Measurements from ENCODE around the gene C1orf174.

C1orf174 gene

GRCh38 chr1:3894626-3895278 lies 5.3 kb downstream of the C1orf174 start:
- no peaks in the 10 kb centered on the region for H3K4me1 ChIP-seq (ENCODE audit: control insufficient read depth, insufficient read depth, low read length)
- no peaks in the 10 kb centered on the region for H3K27me3 ChIP-seq (ENCODE audit: control insufficient read depth, insufficient read depth, low read length)
- no peak overlapping the region for H3K27ac ChIP-seq (ENCODE audit: low read depth, low read length)
- peaks cover 14% of the 10 kb centered on the region for H3K36me3 ChIP-seq (ENCODE audit: control insufficient read depth, insufficient read depth, low read length)
- no peak overlapping the region for H3K4me3 ChIP-seq (ENCODE audit: low read length)
- H3K9ac ChIP-seq (ENCODE audit: low read length), result no peak overlapping the region

GRCh38 chr1:3893190-3893589 lies 6.9 kb downstream of the C1orf174 start:
- Histone ChIP-seq H3K36me3 (ENCODE audit: control insufficient read depth, insufficient read depth, low read length) (peaks cover 16% of the 10 kb centered on the region), H3K27ac (ENCODE audit: low read depth, low read length) (no peak overlapping the region), H3K4me3 (ENCODE audit: low read length) (no peak overlapping the region), H3K9ac (ENCODE audit: low read length) (no peak overlapping the region), H3K27me3 (ENCODE audit: control insufficient read depth, insufficient read depth, low read length) (no peaks in the 10 kb centered on the region), H3K4me1 (ENCODE audit: control insufficient read depth, insufficient read depth, low read length) (no peaks in the 10 kb centered on the region)

- H3K4me3 ChIP-seq (ENCODE audit: low read length), result no peak overlapping the region
- no peak overlapping the region for H3K27ac ChIP-seq (ENCODE audit: low read depth, low read length)
- peaks cover 16% of the 10 kb centered on the region for H3K36me3 ChIP-seq (ENCODE audit: control insufficient read depth, insufficient read depth, low read length)
- no peaks in the 10 kb centered on the region for H3K4me1 ChIP-seq (ENCODE audit: control insufficient read depth, insufficient read depth, low read length)
- H3K9ac ChIP-seq (ENCODE audit: low read length), result no peak overlapping the region
- no peaks in the 10 kb centered on the region for H3K27me3 ChIP-seq (ENCODE audit: control insufficient read depth, insufficient read depth, low read length)
Observed at GRCh38 chr1:3892748-3893147, 7.3 kb downstream of the C1orf174 start.

GRCh38 chr1:3891329-3891865 lies 8.7 kb downstream of the C1orf174 start:
- H3K36me3 ChIP-seq (ENCODE audit: control insufficient read depth, insufficient read depth, low read length), result peaks cover 22% of the 10 kb centered on the region
- no peak overlapping the region for H3K9ac ChIP-seq (ENCODE audit: low read length)
- no peaks in the 10 kb centered on the region for H3K27me3 ChIP-seq (ENCODE audit: control insufficient read depth, insufficient read depth, low read length)
- H3K4me1 ChIP-seq (ENCODE audit: control insufficient read depth, insufficient read depth, low read length), result no peaks in the 10 kb centered on the region
- no peak overlapping the region for H3K27ac ChIP-seq (ENCODE audit: low read depth, low read length)
- no peak overlapping the region for H3K4me3 ChIP-seq (ENCODE audit: low read length)

GRCh38 chr1:3890389-3891328 lies 9.4 kb downstream of the C1orf174 start:
- peaks cover 27% of the 10 kb centered on the region for H3K36me3 ChIP-seq (ENCODE audit: control insufficient read depth, insufficient read depth, low read length)
- H3K9ac ChIP-seq (ENCODE audit: low read length), result no peak overlapping the region

GRCh38 chr1:3889936-3890335 lies 10.1 kb downstream of the C1orf174 start:
- no peaks in the 10 kb centered on the region for H3K4me1 ChIP-seq (ENCODE audit: control insufficient read depth, insufficient read depth, low read length)
- H3K9ac ChIP-seq (ENCODE audit: low read length), result no peak overlapping the region
- H3K27ac ChIP-seq (ENCODE audit: low read depth, low read length), result no peak overlapping the region
- no peak overlapping the region for H3K4me3 ChIP-seq (ENCODE audit: low read length)
- H3K36me3 ChIP-seq (ENCODE audit: control insufficient read depth, insufficient read depth, low read length), result peaks cover 27% of the 10 kb centered on the region
- no peaks in the 10 kb centered on the region for H3K27me3 ChIP-seq (ENCODE audit: control insufficient read depth, insufficient read depth, low read length)

More at GRCh38 chr1:3890389-3891328, 9.4 kb downstream of the C1orf174 start:
- Histone ChIP-seq H3K4me1 (ENCODE audit: control insufficient read depth, insufficient read depth, low read length) (no peaks in the 10 kb centered on the region), H3K4me3 (ENCODE audit: low read length) (no peak overlapping the region), H3K27me3 (ENCODE audit: control insufficient read depth, insufficient read depth, low read length) (no peaks in the 10 kb centered on the region), H3K27ac (ENCODE audit: low read depth, low read length) (no peak overlapping the region)

- Histone ChIP-seq H3K27me3 (ENCODE audit: control insufficient read depth, insufficient read depth, low read length) (no peaks in the 10 kb centered on the region), H3K9ac (ENCODE audit: low read length) (no peak overlapping the region), H3K4me3 (ENCODE audit: low read length) (no peak overlapping the region), H3K27ac (ENCODE audit: low read depth, low read length) (no peak overlapping the region), H3K4me1 (ENCODE audit: control insufficient read depth, insufficient read depth, low read length) (no peaks in the 10 kb centered on the region), H3K36me3 (ENCODE audit: control insufficient read depth, insufficient read depth, low read length) (peaks cover 27% of the 10 kb centered on the region)
Observed at GRCh38 chr1:3888301-3888700, 11.8 kb downstream of the C1orf174 start.

GRCh38 chr1:3886691-3887090 lies 13.4 kb downstream of the C1orf174 start:
- Histone ChIP-seq H3K27me3 (ENCODE audit: control insufficient read depth, insufficient read depth, low read length) (no peaks in the 10 kb centered on the region), H3K4me3 (ENCODE audit: low read length) (no peak overlapping the region), H3K4me1 (ENCODE audit: control insufficient read depth, insufficient read depth, low read length) (no peaks in the 10 kb centered on the region), H3K36me3 (ENCODE audit: control insufficient read depth, insufficient read depth, low read length) (peaks cover 23% of the 10 kb centered on the region), H3K27ac (ENCODE audit: low read depth, low read length) (no peak overlapping the region), H3K9ac (ENCODE audit: low read length) (no peak overlapping the region)

GRCh38 chr1:3886106-3886670 lies 13.9 kb downstream of the C1orf174 start:
- no peak overlapping the region for H3K27ac ChIP-seq (ENCODE audit: low read depth, low read length)
- peaks cover 20% of the 10 kb centered on the region for H3K36me3 ChIP-seq (ENCODE audit: control insufficient read depth, insufficient read depth, low read length)
- no peaks in the 10 kb centered on the region for H3K4me1 ChIP-seq (ENCODE audit: control insufficient read depth, insufficient read depth, low read length)
- H3K27me3 ChIP-seq (ENCODE audit: control insufficient read depth, insufficient read depth, low read length), result no peaks in the 10 kb centered on the region
- no peak overlapping the region for H3K9ac ChIP-seq (ENCODE audit: low read length)
- no peak overlapping the region for H3K4me3 ChIP-seq (ENCODE audit: low read length)

GRCh38 chr1:3885611-3886010 lies 14.5 kb downstream of the C1orf174 start:
- H3K9ac ChIP-seq (ENCODE audit: low read length), result no peak overlapping the region
- no peak overlapping the region for H3K4me3 ChIP-seq (ENCODE audit: low read length)
- H3K36me3 ChIP-seq (ENCODE audit: control insufficient read depth, insufficient read depth, low read length), result peaks cover 20% of the 10 kb centered on the region
- no peak overlapping the region for H3K27ac ChIP-seq (ENCODE audit: low read depth, low read length)
- no peaks in the 10 kb centered on the region for H3K4me1 ChIP-seq (ENCODE audit: control insufficient read depth, insufficient read depth, low read length)
- H3K27me3 ChIP-seq (ENCODE audit: control insufficient read depth, insufficient read depth, low read length), result no peaks in the 10 kb centered on the region

GRCh38 chr1:3884966-3885365 lies 15.1 kb downstream of the C1orf174 start:
- no peaks in the 10 kb centered on the region for H3K27me3 ChIP-seq (ENCODE audit: control insufficient read depth, insufficient read depth, low read length)
- H3K9ac ChIP-seq (ENCODE audit: low read length), result no peak overlapping the region
- no peak overlapping the region for H3K4me3 ChIP-seq (ENCODE audit: low read length)
- H3K36me3 ChIP-seq (ENCODE audit: control insufficient read depth, insufficient read depth, low read length), result peaks cover 16% of the 10 kb centered on the region
- no peaks in the 10 kb centered on the region for H3K4me1 ChIP-seq (ENCODE audit: control insufficient read depth, insufficient read depth, low read length)
- no peak overlapping the region for H3K27ac ChIP-seq (ENCODE audit: low read depth, low read length)

GRCh38 chr1:3883194-3883925 lies 16.7 kb downstream of the C1orf174 start:
- Histone ChIP-seq H3K9ac (ENCODE audit: low read length) (no peak overlapping the region), H3K27me3 (ENCODE audit: control insufficient read depth, insufficient read depth, low read length) (no peaks in the 10 kb centered on the region), H3K4me3 (ENCODE audit: low read length) (no peak overlapping the region), H3K36me3 (ENCODE audit: control insufficient read depth, insufficient read depth, low read length) (peaks cover 28% of the 10 kb centered on the region), H3K27ac (ENCODE audit: low read depth, low read length) (no peak overlapping the region), H3K4me1 (ENCODE audit: control insufficient read depth, insufficient read depth, low read length) (no peaks in the 10 kb centered on the region)
